GM08714 (cell line): ENCODE measurements around the gene XPR1.

ENCODE experiments used
- H3K4me3 ChIP-seq: fragments of 200-500 bp; sonication (Bioruptor generic); 2 replicates; pipeline ENCODE4 v1.5.1; 2014; ENCODE audit warnings: mild to moderate bottlenecking, low read length, inconsistent platforms
- ZNF274 ChIP-seq: IDR thresholded peaks from 2 replicates; pipeline ENCODE4 v1.6.1; 2012; ENCODE audit warnings: mild to moderate bottlenecking, low read depth, low read length

XPR1 gene

GRCh38 chr1:180863158-180863775 lies 231.4 kb downstream of the XPR1 start:
- no peak for TF ChIP-seq ZNF274
- no peak overlapping the region for H3K4me3 ChIP-seq

- no peak for TF ChIP-seq ZNF274
Observed at GRCh38 chr1:180881806-180882509, 250.1 kb downstream of the XPR1 start.

GRCh38 chr1:180884588-180885300 lies 252.9 kb downstream of the XPR1 start:
- no peak for TF ChIP-seq ZNF274
- no peak overlapping the region for H3K4me3 ChIP-seq

More at GRCh38 chr1:180881806-180882509, 250.1 kb downstream of the XPR1 start:
- H3K4me3 ChIP-seq = no peak overlapping the region

- H3K4me3 ChIP-seq = no peak overlapping the region
- TF ChIP-seq ZNF274 = no peak
Observed at GRCh38 chr1:180886338-180886737, 254.5 kb downstream of the XPR1 start.

GRCh38 chr1:180887841-180888240 lies 256.0 kb downstream of the XPR1 start:
- H3K4me3 ChIP-seq = no peak overlapping the region
- no peak for TF ChIP-seq ZNF274

GRCh38 chr1:180888870-180889269 lies 257.0 kb downstream of the XPR1 start:
- no peak for TF ChIP-seq ZNF274
- H3K4me3 ChIP-seq = no peak overlapping the region

GRCh38 chr1:180889325-180889724 lies 257.5 kb downstream of the XPR1 start:
- TF ChIP-seq ZNF274 = no peak
- H3K4me3 ChIP-seq = no peak overlapping the region

GRCh38 chr1:180892272-180892671 lies 260.4 kb downstream of the XPR1 start:
- TF ChIP-seq ZNF274 = no peak
- no peak overlapping the region for H3K4me3 ChIP-seq

- no peak overlapping the region for H3K4me3 ChIP-seq
- TF ChIP-seq ZNF274 = no peak
Observed at GRCh38 chr1:180892675-180893074, 260.9 kb downstream of the XPR1 start.

- no peak for TF ChIP-seq ZNF274
- H3K4me3 ChIP-seq = no peak overlapping the region
Observed at GRCh38 chr1:180893614-180894013, 261.8 kb downstream of the XPR1 start.

- no peak overlapping the region for H3K4me3 ChIP-seq
- no peak for TF ChIP-seq ZNF274
Observed at GRCh38 chr1:180896161-180896560, 264.3 kb downstream of the XPR1 start.

- TF ChIP-seq ZNF274 = no peak
- no peak overlapping the region for H3K4me3 ChIP-seq
Observed at GRCh38 chr1:180898441-180899219, 266.8 kb downstream of the XPR1 start.

- TF ChIP-seq ZNF274 = no peak
- no peak overlapping the region for H3K4me3 ChIP-seq
Observed at GRCh38 chr1:180899262-180899661, 267.4 kb downstream of the XPR1 start.

GRCh38 chr1:180901076-180901990 lies 269.5 kb downstream of the XPR1 start:
- H3K4me3 ChIP-seq = no peak overlapping the region
- no peak for TF ChIP-seq ZNF274
